IPS-15b (cell line): ENCODE results near the gene DAAM1.

Source experiments
- H3K27me3 ChIP-seq: one replicate; pipeline ENCODE4 v1.6.1; 2013; ENCODE audit warnings: low read length; ENCODE audit not compliant: control insufficient read depth, insufficient read depth
- H3K36me3 ChIP-seq: one replicate; pipeline ENCODE4 v1.6.1; 2013; ENCODE audit warnings: low read length; ENCODE audit not compliant: control insufficient read depth, insufficient read depth
- H3K4me1 ChIP-seq: one replicate; pipeline ENCODE4 v1.6.1; 2013; ENCODE audit warnings: mild to moderate bottlenecking, low read length; ENCODE audit not compliant: control insufficient read depth, insufficient read depth
- H3K4me3 ChIP-seq: one replicate; pipeline ENCODE4 v1.5.1; 2013; ENCODE audit warnings: low read depth, low read length
- H3K9ac ChIP-seq: one replicate; pipeline ENCODE4 v1.6.1; 2013; ENCODE audit warnings: low read depth, mild to moderate bottlenecking, low read length
- H3K9me3 ChIP-seq: one replicate; pipeline ENCODE4 v1.6.1; 2013; ENCODE audit warnings: mild to moderate bottlenecking, low read length; ENCODE audit not compliant: control insufficient read depth, insufficient read depth

Gene DAAM1

GRCh38 chr14:59299731-59300130 is 111.3 kb downstream of the DAAM1 start:
- Histone ChIP-seq H3K4me3 (no peak overlapping the region), H3K9ac (no peak overlapping the region), H3K9me3 (no peaks in the 10 kb centered on the region), H3K36me3 (no peaks in the 10 kb centered on the region), H3K27me3 (no peaks in the 10 kb centered on the region), H3K4me1 (no peaks in the 10 kb centered on the region)

- H3K9ac ChIP-seq: no peak overlapping the region
- no peak overlapping the region for H3K4me3 ChIP-seq
- H3K4me1 ChIP-seq: no peaks in the 10 kb centered on the region
- no peaks in the 10 kb centered on the region for H3K36me3 ChIP-seq
- no peaks in the 10 kb centered on the region for H3K27me3 ChIP-seq
- no peaks in the 10 kb centered on the region for H3K9me3 ChIP-seq
Observed at GRCh38 chr14:59301354-59301753, 112.9 kb downstream of the DAAM1 start.

GRCh38 chr14:59302313-59302712 is 113.8 kb downstream of the DAAM1 start:
- Histone ChIP-seq H3K4me1 (peaks cover 2% of the 10 kb centered on the region), H3K27me3 (no peaks in the 10 kb centered on the region), H3K9me3 (no peaks in the 10 kb centered on the region), H3K4me3 (no peak overlapping the region), H3K36me3 (no peaks in the 10 kb centered on the region), H3K9ac (no peak overlapping the region)

GRCh38 chr14:59303216-59303615 is 114.7 kb downstream of the DAAM1 start:
- H3K4me1 ChIP-seq: peaks cover 5% of the 10 kb centered on the region
- H3K9me3 ChIP-seq: no peaks in the 10 kb centered on the region
- no peak overlapping the region for H3K4me3 ChIP-seq
- H3K9ac ChIP-seq: no peak overlapping the region
- no peaks in the 10 kb centered on the region for H3K27me3 ChIP-seq
- H3K36me3 ChIP-seq: no peaks in the 10 kb centered on the region

DNA sequence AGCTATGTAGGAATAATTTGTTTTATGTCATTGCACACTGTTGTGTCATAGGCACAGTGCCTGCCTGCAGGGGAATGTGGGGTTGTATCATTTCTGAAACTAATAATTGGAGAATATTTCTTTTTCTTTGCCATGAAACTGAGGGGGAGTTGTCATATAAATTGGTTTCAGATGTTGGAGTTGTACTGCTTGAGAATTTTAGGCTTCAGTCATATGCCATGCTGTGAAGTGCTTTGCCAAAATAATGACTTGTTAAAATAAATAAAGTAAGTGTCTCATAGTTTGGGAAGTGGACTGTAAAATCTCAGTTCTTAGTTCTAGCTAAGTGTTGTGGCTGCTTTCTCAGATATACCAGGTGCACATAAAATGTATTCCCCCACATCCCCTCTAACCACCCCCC is 116.8 kb downstream of the DAAM1 start:
- no peaks in the 10 kb centered on the region for H3K27me3 ChIP-seq
- H3K9me3 ChIP-seq: no peaks in the 10 kb centered on the region
- no peaks in the 10 kb centered on the region for H3K36me3 ChIP-seq
- no peak overlapping the region for H3K4me3 ChIP-seq
- H3K4me1 ChIP-seq: peaks cover 5% of the 10 kb centered on the region
- no peak overlapping the region for H3K9ac ChIP-seq

- H3K36me3 ChIP-seq: no peaks in the 10 kb centered on the region
- no peaks in the 10 kb centered on the region for H3K9me3 ChIP-seq
- peaks cover 5% of the 10 kb centered on the region for H3K4me1 ChIP-seq
- no peak overlapping the region for H3K4me3 ChIP-seq
- no peak overlapping the region for H3K9ac ChIP-seq
- no peaks in the 10 kb centered on the region for H3K27me3 ChIP-seq
Observed at GRCh38 chr14:59305836-59306555, 117.5 kb downstream of the DAAM1 start.

DNA sequence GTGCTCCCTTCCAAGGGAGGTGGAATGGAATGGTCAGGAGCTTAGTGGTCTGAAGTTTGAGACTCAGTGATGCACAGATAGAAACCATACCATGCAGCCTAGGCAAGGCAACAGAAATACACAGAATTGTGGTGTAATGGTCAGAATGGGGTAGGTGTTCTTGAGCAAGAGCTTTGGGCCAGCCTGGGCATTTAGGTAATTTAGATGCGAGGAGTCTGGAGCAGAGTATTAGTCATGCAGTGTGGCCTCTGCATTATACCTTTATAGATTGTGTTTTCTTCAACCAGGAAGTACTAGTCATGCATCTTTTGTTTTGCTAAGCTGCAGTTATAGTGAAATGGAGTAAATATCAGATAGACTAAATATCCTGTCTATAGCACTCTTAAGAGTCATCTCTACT is 118.3 kb downstream of the DAAM1 start:
- no peaks in the 10 kb centered on the region for H3K36me3 ChIP-seq
- no peak overlapping the region for H3K9ac ChIP-seq
- H3K4me3 ChIP-seq: no peak overlapping the region
- H3K27me3 ChIP-seq: no peaks in the 10 kb centered on the region
- H3K9me3 ChIP-seq: no peaks in the 10 kb centered on the region
- H3K4me1 ChIP-seq: peaks cover 5% of the 10 kb centered on the region

DNA sequence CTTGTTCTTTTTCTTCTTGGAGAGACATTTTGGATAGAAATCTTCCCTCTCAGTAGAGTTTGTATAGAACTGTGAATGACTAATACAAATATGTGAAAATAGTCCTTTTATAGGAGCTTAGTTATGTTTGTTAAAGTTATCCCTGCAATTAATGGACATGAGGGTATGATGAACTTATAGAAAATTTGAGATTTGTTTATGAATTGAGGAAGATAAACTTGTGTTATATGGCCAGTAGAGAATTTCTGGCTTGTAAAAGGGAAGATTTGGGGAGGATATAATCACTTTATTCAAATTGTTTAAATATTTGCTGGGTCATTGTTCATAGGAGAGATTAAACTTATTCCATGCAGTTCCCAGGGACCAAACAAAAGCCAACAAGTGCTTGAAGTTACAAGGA is 119.6 kb downstream of the DAAM1 start:
- no peak overlapping the region for H3K4me3 ChIP-seq
- H3K9ac ChIP-seq: no peak overlapping the region
- no peaks in the 10 kb centered on the region for H3K36me3 ChIP-seq
- no peaks in the 10 kb centered on the region for H3K9me3 ChIP-seq
- H3K4me1 ChIP-seq: peaks cover 6% of the 10 kb centered on the region
- no peaks in the 10 kb centered on the region for H3K27me3 ChIP-seq

DNA sequence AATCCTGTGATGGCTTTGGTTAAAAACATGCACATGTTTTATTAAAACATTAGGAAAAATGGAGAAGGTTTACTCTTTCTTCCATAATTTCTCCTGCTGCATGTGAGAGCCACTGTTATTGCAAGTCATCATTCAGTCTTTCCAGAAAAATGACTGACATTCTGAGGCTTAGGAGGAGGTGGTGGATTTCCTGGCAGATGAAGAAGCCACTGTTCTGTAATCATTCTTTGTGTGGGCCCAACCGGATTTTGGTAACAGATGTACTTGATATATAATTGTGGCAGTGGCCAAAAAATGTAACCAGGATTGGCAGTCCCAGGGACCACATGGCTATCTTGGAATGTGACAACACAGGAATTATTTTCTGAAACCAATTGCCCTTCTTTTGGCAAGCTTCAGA is 120.2 kb downstream of the DAAM1 start:
- Histone ChIP-seq H3K36me3 (no peaks in the 10 kb centered on the region), H3K4me1 (peaks cover 7% of the 10 kb centered on the region), H3K9me3 (no peaks in the 10 kb centered on the region), H3K4me3 (no peak overlapping the region), H3K9ac (no peak overlapping the region), H3K27me3 (no peaks in the 10 kb centered on the region)

GRCh38 chr14:59309291-59309900 is 120.9 kb downstream of the DAAM1 start:
- Histone ChIP-seq H3K27me3 (no peaks in the 10 kb centered on the region), H3K4me1 (peaks cover 7% of the 10 kb centered on the region), H3K9ac (no peak overlapping the region), H3K36me3 (no peaks in the 10 kb centered on the region), H3K9me3 (no peaks in the 10 kb centered on the region), H3K4me3 (no peak overlapping the region)

GRCh38 chr14:59310633-59311032 is 122.2 kb downstream of the DAAM1 start:
- Histone ChIP-seq H3K9me3 (no peaks in the 10 kb centered on the region), H3K4me1 (peaks cover 7% of the 10 kb centered on the region), H3K9ac (no peak overlapping the region), H3K36me3 (no peaks in the 10 kb centered on the region), H3K4me3 (no peak overlapping the region), H3K27me3 (no peaks in the 10 kb centered on the region)

- peaks cover 7% of the 10 kb centered on the region for H3K4me1 ChIP-seq
- H3K9me3 ChIP-seq: no peaks in the 10 kb centered on the region
- H3K27me3 ChIP-seq: no peaks in the 10 kb centered on the region
Observed at GRCh38 chr14:59311723-59312122, 123.3 kb downstream of the DAAM1 start.

More at GRCh38 chr14:59311723-59312122, 123.3 kb downstream of the DAAM1 start:
- H3K9ac ChIP-seq: no peak overlapping the region
- no peaks in the 10 kb centered on the region for H3K36me3 ChIP-seq
- no peak overlapping the region for H3K4me3 ChIP-seq
